PFSK-1 (cell line): ENCODE measurements around the gene NTSR2.

Source experiments
- FOXP2 ChIP-seq: optimal IDR thresholded peaks from 2 replicates; pipeline ENCODE3; 2011; ENCODE audit warnings: borderline replicate concordance, control low read depth, inconsistent platforms; ENCODE audit not compliant: insufficient read depth; ENCODE audit errors: extremely low read length, extremely low read depth
- TAF1 ChIP-seq: IDR thresholded peaks from 2 replicates; pipeline ENCODE4 v1.6.1; 2012; ENCODE audit warnings: low read length, control low read depth, borderline replicate concordance; ENCODE audit not compliant: insufficient read depth

DNA sequence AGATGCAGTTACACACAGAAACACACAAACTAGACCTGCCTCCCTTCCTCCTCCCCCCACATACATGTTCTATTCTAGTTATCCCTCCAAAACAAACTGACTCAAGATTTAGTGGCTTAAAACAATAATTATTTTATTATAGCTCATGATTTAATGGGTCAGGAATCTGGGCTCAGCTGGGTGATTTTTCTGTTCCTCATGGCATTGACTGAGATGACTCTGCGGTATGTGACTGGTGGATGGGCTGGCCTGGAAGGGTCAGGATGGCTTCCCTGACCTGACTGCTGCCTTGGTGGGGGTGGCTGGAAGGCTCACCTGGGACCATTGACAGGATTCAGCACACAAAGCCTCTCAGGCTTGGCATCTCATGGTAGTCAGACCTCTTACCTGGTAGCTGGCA lies 33.7 kb upstream of the NTSR2 start:
- TF ChIP-seq TAF1 (no peak), FOXP2 (no peak)
